GM20431 (cell line): ENCODE results near the gene KLHL6.
"Not testable (repeated sequence)": the region's sequence is repeated elsewhere in the genome, so short reads cannot be mapped to it uniquely, and the experiment has no call there.

ENCODE experiments used
- in situ Hi-C: fragments of 300-500 bp; cut with MseI, MboI; formaldehyde crosslinking; loops from one replicate; pipeline ENCODE4 v1.15.0; 2020; ENCODE audit warnings: low sequenced_read_pairs; ENCODE audit not compliant: unreplicated experiment

The KLHL6 gene

DNA sequence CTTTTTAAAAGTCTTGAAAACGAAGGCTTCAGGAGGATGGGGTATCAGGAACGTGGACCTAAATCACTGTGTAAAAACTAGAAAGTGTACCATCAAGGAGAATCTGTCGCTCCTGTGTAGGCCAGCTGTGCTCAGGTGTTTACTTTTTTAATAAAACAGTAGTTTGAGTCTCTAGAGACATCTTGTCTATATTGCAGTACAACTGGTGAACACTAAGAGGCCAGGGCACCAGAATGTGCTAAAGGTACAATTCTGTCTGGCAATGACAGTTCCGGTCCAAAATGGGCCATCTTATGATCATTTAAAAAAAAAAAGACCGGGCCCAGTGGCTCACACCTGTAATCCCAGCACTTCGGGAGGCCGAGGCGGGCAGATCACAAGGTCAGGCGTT is 65.3 kb downstream of the KLHL6 start:
- in situ Hi-C loops, result no loop called here

DNA sequence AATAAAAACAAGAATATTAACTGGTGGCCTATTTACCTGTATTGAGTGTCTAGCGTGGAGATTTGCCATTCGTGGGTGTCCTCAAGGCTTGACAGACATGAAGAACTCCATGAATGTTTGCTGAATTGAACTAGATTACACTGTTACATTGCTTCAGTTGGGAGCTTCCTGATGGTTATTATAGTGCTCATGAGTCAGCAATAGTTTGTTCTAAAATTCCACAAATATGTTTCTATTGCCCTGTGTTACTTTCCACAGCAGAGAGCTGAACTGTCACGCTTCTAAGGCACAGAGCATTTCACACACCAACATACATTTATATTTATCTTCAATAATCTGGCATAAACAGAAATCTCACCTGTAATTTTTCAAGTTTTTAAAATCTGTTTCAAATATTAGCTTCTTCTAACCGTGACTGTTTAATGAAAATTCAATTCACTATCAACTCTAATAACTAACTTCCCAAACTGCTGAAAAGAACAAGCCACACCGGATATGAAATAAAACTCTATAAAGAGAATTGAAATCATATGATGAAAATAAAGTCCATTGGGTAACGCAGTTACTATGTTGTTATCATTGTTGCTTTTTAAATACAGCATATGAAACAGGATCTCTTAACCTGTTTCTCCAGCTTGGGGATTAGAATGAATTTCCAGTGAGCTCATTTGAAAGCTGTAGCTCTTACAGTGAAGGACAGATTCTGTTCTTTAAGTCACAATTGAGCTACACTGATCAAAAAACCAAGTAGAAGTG is 65.9 kb downstream of the KLHL6 start:
- in situ Hi-C loops, result no loop called here

DNA sequence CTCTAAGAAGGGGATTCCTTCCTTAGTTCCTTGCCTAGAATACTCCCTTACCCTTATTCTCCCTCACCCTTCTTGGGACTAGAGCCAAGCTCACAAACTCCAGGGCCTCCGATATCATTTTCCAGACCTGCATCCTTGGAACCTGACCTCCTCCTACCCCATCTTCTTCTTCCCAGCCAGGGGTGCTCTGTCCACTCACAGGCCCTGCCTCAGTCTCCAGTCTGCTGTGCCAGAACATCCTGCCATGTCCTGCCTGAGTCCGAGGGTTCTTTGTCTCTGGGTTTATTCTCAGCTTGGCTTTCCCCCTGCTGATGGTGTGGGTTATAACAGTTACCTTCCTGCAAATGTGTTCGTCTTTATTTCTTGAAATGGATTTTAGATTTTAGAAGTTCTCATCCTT is 67.2 kb downstream of the KLHL6 start:
- in situ Hi-C loops, result no loop called here

DNA sequence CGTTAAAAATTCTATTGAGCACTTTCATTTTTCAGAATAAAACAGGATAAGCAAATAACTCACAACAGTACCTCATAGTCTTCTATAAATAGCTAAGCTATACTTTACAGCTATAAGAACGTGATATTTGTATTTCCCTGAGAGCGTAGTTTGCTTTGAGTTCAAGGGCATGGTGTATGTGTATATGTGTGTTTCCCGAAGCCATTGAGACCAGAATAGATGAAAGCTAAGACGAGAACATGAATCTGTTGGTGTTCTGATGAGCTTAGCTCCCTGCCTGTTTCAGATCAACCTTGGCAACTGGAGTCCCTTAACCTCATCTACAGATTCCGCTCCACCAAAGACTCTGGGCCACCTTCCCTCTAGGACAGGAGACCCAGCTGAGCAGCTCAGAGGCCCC is 67.6 kb downstream of the KLHL6 start:
- in situ Hi-C loops, result no loop called here

DNA sequence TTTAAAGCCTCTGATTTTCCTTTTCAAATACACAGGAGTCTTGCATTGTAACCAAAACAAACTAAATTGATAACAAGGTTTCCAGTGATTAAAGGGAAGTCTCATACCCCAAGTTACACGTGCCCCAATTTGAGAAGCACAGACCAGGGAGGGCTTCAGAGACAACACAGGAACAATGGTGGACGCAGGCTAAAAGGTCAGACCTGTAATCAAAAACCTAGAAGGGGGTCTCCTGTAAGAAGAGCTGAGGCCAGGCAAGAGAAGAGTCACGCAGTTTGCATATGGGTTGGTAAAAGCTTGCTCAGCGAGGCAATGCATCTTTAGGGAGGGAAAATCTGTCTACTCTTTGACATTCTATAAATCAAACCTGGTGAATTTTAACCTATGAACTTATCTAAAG is 68.5 kb downstream of the KLHL6 start:
- in situ Hi-C loops, result no loop called here

DNA sequence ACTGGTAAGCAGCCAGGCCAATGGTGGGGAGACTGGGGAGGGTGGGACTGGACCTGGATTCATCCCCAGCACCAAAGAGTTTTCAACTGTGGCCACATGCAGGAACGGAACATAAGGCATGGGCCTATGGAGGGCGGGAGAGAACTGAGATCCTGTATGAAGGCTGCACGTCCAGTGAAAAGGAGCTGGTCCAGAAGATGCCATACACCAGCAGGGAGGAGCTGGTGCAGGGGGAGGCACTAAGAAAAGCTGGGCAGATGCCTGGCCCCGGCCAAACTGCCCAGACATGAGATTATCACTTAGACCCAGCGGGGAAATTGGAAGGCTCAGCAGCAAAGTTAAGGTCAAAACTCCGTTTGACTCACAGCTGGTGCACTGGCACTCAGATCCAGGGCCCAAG is 69.0 kb downstream of the KLHL6 start:
- in situ Hi-C loops, result no loop called here

DNA sequence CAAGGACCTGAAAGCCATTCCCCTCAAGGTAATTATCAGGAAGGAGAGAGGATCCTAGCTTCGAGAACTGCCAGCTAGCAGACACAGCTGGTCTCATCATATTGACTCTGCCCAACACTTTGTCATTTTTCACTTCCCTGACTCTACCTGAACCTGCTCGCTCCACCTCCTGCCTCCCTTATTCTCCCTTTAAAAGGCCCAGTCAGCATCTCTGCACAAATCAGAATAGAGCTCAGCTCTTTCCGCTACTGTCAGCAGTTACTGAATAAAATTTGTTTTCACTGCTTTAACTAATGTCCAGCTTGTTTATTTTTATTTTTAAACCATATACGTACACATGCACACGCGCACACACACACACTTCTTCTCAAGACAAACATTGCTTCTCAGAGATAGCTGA is 69.9 kb downstream of the KLHL6 start:
- in situ Hi-C loops, result no loop called here

DNA sequence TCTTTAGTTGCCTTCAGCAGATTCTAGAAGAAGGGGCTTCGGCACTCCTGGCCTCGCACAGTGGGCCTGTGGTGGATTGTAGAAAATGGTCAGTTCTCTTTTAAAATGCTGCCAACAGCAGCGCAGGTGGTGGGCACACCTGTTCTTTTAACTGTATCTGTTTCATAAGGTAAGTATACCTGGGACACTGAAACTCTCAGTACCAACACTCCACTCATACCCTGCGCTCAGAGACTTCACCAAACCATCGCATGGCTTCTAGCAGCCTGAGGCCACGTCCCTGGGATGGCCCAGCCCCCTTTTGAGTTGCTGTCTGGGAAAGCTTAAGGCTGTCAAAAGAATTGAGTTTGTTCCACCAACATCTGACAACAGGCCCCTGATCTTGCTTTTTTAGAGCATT is 70.4 kb downstream of the KLHL6 start:
- in situ Hi-C loops, result no loop called here

DNA sequence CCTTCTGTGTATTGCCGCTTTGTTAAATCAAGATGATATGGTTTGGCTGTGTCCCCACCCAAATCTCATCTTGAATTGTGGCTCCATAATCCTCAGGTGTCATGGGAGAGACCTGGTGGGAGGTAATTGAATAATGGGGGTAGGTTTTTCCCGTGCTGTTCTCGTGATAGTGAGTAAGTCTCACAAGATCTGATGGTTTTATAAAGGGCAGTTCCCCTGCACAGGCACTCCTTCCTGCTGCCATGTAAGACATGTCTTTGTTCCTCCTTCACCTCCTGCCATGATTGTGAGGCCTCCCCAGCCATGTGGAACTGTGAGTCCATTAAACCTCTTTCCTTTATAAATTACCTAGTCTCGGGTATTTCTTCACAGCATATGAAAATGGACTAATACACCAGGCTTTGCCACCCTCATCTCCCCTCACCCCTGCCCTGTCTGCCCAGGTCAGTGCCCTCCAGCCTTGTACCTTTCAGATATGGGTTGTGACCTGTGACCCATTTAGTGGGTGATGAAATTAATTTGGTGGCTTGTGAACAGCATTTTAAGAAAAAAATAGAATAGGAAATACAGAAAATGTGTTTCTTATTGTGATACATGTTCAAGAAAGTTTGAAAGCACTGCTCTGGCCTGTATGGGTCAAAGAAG is 71.0 kb downstream of the KLHL6 start:
- in situ Hi-C loops, result no loop called here

DNA sequence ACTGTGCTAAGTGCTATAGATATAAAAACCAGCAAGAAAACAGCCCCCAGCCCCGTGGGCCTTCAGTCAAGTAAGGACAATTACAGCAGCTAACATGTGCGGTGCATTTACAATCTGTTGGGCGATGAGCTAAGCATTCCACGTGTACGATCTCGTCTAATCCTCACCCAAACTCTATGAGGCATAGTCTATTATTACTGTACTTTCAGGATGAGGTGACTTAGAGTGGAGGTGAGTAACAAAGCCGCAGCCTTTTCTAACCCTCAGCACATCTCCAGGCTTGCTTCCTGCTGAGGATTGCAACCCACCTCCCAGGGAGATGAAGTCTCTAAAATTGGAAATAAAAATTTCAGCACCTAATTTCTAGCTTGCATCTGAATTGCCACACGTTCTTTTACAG is 73.9 kb downstream of the KLHL6 start:
- in situ Hi-C loops, result no loop called here

DNA sequence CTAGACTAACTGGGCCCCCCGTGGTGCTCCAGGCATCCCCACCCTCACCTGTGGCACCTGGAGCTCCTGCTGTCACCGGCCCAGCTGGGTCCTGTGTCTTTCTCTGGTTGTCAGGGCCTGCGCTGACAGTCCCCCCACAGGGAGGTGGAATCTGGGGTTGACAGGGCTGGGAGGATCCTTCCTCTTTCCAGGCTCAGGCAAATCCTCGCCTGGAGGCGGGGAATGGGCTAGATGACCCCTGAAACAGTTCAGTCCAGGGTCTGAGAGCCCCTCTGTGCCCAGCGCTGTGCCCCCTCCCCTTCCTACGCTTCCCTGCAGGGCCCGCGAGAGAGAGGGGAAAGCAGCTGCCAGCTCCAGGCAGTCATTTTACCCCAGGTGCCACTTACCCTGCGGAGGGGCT is 77.0 kb downstream of the KLHL6 start:
- in situ Hi-C loops, result no loop called here

DNA sequence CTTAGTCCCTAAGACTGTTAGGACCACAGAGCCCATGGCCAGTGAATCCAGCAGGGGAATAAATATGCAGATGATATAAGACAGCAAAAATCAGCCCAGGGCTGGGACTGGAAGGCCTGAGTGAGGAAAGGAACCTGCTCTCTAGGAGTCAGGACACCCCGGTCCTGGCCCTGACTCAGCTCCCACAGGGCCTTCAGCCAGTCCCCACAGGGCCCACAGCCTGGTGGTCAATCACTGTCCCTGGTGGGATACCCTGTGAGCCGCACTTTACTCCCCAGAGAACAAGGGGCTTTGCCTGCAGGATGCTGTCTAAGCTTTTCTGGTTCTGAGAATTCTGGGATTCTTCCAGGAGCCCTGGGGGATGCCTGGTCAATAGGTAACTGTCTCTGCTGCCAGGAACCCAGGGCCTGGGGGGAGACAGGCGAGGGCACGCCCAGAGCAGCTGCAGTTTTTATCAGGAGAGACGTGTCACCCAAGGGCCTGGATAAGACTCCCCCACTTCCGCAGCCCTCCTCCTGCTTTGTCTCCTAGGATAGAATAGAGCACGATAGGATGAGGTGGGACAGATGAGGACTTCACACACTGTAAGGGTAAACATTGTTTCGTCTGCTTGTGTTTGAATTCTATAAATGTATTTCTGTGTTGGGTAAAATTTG is 77.6 kb downstream of the KLHL6 start:
- in situ Hi-C loops, result no loop called here

DNA sequence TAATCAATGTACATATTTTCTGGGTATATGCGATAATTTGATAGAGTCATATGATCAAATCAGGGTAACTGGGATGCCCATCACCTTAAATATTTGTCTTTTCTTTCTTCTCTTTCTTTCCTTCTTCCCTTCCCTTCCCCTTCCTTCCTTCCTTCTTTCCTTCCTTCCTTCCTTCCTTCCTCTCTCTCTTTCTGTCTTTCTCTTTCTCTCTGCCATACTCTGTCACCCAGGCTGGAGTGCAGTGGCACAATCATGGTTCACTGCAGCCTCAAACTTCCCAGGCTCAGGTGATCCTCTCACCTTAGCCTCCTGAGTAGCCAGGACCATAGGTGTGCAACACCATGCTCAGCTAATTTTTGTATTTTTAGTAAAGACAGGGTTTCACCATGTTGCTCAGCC is 79.7 kb downstream of the KLHL6 start:
- in situ Hi-C loops, result not testable (repeated sequence)

DNA sequence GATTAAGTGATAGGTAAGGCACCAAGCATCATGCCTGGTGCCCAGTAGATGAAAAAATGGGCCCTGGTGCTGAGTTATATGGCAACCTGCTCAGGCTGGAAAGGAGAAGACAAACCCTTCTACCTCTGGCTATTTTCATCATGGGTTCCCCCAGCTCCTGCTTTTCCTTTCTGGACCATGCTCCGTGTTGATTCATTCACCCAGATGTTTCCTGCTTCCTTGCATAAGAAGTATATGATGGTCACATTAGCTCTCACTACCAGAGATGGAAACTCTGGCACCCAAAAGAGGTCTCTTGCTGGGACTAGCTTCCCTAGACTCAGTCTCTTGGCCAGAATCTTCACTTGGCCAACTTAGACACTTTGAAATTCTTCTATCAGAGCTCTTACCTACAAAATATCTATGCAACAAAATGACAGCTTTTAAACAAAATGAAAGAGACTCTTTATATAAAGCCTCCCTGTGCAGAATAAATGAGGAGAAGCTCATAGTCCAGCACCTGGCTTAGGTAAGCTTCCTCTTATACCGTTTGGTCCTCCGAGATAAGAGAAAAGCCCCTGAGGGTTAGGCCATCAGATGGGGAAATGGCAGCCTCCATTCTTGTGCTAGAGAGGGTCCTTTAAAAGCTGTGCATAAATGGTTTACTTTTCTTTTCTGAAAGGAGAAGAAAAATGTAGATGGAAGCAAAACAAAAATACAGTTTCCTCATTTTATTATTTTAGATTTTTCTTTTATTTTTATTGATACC is 80.3 kb downstream of the KLHL6 start:
- in situ Hi-C loops, result no loop called here

DNA sequence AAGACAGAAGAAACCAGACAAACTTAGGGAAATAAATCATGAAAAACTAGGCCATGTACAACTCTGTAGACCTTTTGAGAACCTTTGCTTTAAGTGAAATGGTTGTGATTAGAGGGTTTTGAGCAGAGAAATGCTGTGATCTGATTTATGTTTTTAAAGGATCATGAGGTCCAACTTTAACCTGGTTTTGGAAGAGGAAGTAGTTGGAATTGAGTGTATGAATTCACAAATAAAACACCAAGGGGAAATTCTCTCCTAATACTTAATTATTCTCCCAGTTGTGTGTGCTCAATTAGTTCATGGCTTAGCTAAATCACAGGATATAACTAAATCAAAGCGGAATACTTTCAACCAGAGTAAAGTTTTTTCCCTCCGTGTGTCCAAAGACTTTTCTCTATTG is 81.5 kb downstream of the KLHL6 start:
- in situ Hi-C loops, result loop anchor here (25.0 kb wide), 1 partner anchor 288 kb away; no protein-coding TSS in a partner anchor

DNA sequence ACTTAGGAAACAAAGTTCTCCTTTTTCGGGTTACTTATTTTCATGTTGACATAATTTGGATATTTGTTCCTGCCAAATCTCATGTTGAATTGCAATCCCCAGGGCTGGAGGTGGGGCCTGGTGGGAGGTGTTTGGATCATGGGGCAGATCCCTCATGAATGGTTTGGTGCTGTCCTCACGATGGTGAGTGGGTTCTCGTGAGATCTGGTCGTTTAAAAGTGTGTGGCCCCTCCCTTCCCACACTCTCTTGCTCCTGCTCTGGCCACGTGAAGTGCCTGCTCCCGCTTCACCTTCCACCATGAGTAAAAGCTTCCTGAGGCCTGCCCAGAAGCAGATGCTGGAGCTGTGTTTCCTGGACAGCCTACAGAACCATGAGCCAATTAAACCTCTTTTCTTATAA is 83.4 kb downstream of the KLHL6 start:
- in situ Hi-C loops, result loop anchor here (25.0 kb wide), 1 partner anchor 290 kb away; no protein-coding TSS in a partner anchor

DNA sequence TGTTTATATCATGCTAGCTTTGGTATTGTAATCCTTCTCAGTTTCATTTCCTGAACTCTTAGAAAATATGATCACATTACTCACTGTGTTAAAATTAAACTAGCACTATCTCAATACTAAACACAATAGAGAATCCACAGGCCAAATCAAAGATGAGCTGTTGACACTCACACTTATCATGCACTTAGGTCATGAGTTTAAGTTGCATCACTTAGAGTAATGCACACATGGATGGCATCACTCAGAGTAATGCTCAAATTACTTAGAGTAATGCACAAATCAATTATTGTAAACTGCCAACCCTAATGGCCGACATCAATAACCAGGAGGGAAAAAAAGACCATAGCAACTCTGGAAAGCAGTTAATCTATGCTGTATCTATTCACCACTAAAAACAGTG is 87.1 kb downstream of the KLHL6 start:
- in situ Hi-C loops, result loop anchor here (25.0 kb wide), 1 partner anchor 294 kb away; no protein-coding TSS in a partner anchor

DNA sequence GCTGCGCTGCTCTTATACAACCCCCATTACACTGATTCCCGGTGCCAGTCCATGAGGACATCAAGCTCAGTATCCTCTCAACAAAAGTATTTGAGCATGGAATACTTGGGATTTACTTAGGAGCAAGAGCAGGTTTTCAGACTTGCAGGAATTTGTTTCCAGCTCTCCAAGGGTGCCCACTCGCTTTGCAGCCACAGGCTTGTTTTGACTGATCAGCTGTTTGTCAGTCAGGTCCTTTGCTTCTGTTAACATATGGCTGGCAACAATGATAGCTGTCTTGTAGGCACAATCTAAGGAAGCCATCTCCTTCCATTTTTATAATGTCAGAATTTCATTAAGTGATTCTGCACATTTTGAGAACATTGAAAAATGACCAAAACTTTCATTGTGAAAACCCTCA is 88.9 kb downstream of the KLHL6 start:
- in situ Hi-C loops, result loop anchor here (25.0 kb wide), 1 partner anchor 296 kb away; no protein-coding TSS in a partner anchor

DNA sequence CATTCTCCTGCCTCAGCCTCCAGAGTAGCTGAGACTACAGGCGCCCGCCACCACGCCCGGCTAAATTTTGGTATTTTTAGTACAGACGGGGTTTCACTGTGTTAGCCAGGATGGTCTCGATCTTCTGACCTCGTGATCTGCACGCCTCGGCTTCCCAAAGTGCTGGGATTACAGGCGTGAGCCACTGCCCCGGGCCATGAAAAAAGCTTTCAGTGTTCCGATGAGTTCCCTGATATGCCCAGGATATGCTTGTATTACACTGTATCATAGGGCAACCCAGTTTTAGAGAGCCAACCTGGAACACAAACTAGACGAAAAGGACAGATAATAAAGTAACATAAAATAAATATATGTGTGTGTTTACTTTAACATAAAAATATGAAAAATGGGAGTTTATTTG is 89.8 kb downstream of the KLHL6 start:
- in situ Hi-C loops, result loop anchor here (25.0 kb wide), 1 partner anchor 297 kb away; no protein-coding TSS in a partner anchor

DNA sequence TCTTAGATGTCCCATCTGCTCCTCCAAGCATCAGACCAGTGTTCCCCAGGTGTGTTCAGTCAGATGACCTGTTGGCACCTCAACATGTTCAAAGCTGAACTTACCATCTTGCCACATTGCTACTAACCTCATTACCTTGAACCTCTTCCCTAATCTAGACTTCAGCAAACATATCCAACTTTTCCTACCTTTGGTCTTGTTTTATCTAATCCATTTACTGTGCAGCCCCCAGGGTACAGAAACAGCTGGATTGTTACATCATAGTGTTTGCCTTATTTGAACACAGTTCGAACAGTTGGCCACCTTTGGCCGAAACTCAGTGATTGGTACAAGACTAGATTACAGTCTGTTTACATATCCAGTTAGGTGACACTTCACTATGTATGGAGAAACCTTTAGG is 91.0 kb downstream of the KLHL6 start:
- in situ Hi-C loops, result loop anchor here (25.0 kb wide), 1 partner anchor 298 kb away; no protein-coding TSS in a partner anchor
